Retina (tissue), 1 donor: ENCODE results near the gene ERVV-1.

Experiments
- DNase-seq: peaks from one replicate; pipeline ENCODE4 v3.0.0-alpha.2; 2016

ERVV-1 gene

DNA sequence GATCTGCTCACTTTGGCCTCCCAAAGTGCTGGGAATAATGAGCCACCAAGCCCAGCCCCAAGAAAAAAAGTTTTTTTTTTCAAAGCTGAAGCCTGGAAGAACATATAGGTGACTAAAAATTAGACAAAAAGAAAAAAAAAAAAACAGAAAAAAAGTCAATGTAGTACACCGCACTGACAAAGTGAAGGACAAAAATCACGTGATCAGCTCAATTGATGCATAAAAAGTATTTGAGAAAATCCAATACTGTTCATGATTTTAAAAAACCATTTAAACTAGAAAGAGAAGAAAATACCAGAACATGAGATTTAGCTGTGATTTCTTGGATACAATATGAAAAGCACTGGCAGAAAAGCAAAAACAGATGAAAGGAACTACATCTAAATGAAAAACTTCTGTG is 20.3 kb downstream of the ERVV-1 start:
- no peak for DNase-seq

DNA sequence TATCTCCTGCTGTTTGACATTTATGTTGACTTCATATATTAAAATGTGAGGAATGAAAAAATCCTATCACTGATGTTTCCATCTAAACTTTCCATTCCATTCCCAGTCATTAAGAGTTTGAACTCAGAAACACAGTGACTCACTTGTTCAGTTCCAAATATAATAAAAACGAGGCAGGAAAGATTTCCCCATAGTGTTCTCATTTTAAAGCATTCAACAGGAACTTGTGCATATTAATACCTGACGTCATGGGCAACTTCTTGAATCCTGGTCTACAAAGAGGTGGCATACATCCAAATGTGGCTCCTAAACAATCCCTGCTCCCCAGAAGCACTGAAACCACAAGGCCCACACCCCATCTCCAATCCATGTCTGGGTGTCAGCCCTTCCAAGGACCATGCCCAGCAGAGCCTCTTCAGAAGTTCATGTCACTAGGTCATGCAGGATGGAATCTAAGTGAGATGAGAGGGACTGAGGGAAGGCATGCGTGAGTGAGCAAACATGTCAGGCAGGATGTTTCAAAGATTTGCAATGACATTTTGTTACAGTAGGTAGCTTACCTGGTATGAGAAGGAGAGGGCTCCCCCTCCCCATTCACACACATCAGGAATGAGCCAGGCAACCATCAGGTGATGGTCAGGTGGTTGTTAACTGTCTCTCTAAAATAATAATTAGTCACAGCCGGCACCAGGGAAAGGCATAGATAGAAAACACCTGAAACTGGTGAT is 21.4 kb downstream of the ERVV-1 start:
- DNase-seq, result no peak

GRCh38 chr19:53037101-53038097 is 23.7 kb downstream of the ERVV-1 start:
- DNase-seq, result peak; percentile 40

GRCh38 chr19:53041366-53041765 is 27.6 kb downstream of the ERVV-1 start:
- no peak for DNase-seq

- DNase-seq, result no peak
Measured at GRCh38 chr19:53045536-53045935, 31.8 kb downstream of the ERVV-1 start.

DNA sequence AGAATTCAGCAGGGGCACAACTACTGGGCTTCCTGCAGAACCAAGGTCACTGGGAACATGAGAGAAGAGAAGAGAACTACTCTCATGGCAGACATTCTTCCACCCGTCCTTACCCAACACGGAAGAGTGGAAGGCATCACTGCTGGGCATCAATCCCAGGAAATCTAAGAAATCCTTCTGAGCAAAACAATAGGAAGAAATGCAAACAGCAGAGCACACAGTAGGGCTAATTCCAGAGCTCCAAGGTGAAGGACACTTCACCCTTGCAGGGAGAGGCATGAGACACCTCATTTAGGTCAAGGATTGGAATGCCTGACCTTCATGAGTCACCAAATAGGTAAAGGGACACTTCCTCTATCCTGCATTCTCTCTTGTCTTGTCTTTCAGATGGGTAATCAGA is 33.7 kb downstream of the ERVV-1 start:
- DNase-seq, result no peak

- DNase-seq, result no peak
Measured at GRCh38 chr19:53055117-53055516, 41.4 kb downstream of the ERVV-1 start.

GRCh38 chr19:53057904-53058580 is 44.3 kb downstream of the ERVV-1 start:
- peak; percentile 41 for DNase-seq
